ENCODE measurements around the gene LIN9.

LIN9 gene

DNA sequence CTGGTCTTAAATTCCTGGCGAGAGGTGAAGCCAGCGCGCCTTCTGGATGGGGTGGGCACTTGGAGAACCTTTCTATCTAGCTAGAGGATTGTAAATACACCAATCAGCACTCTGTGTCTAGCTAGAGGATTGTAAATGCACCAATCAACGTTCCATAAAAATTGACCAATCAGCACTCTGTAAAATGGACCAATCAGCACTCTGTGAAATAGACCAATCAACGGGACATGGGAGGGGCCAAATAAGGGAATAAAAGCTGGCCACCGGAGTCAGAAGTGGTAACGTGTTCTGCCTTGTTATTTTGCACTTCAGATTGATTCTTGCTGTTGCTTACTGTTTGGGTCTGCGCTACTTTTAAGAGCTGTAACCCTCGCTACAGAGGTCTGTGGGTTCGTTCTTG lies 12.0 kb upstream of the LIN9 start:
- TF ChIP-seq CTCF (IDR thresholded peaks at IDR 0.05; ENCODE audit: borderline replicate concordance, insufficient read depth, low read depth, low read length): no peak

DNA sequence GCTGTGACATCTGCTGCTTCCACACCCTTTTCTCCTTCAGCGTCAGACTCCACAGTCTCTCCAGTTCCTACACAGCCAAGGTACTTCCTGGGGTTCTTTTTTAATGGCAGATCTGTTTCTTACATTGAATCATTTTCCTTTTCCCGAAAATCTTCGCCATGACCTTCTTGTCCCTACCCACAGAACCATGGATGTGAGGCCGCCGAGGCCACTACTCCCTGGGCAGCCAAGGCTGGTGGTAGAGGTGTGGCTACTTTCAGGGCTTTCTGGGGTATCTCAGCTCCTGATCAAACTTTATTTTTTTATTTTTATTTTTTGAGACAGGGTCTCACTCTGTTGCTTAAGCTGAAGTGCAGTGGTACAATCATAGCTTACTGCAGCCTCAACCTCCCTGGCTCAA lies 9.5 kb upstream of the LIN9 start:
- H3K4me3 ChIP-seq (ENCODE audit: low read depth, low read length): no peak overlapping the region
- TF ChIP-seq CTCF (IDR thresholded peaks at IDR 0.05; ENCODE audit: borderline replicate concordance, insufficient read depth, low read depth, low read length): no peak

More for the DNA sequence above, 12.0 kb upstream of the LIN9 start:
- H3K4me3 ChIP-seq (ENCODE audit: low read depth, low read length): no peak overlapping the region

DNA sequence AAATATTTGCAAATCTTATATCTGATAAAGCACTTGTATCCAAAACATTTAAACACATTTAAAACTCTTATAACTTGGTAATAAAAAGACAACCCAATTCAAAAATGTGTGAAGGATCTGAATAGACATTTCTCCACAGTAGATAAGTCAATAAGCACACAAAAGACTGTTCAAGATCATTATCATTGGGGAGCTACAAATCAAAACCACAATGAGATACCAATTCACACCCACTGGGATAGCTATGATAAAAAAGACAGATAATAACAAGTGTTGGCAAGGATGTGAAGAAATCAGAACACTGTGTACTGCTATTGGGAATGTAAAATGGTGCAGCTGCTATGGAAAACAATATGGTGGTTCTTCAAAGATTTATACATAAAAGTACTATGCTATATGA lies 5.1 kb upstream of the LIN9 start:
- H3K4me3 ChIP-seq (ENCODE audit: low read depth, low read length): no peak overlapping the region
- TF ChIP-seq CTCF (IDR thresholded peaks at IDR 0.05; ENCODE audit: borderline replicate concordance, insufficient read depth, low read depth, low read length): no peak

DNA sequence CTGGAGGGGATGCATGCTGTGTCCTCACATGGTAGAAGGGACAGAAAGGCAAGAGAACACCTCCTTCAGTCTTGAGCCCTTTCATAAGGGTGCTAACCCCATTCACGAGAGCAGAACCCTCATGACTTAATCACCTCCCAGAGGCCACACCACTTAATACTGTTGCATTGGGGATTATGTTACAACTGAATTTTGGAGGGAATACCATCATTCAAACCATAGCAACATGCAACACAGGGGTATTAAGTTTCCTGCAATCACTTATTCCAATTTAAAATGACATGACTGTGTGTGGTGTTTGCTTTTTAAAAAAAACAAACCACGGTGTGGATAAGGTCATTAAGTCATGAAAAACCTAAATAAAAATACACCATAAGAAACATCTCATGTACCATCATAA lies 3.1 kb upstream of the LIN9 start:
- TF ChIP-seq CTCF (IDR thresholded peaks at IDR 0.05; ENCODE audit: borderline replicate concordance, insufficient read depth, low read depth, low read length): no peak
- H3K4me3 ChIP-seq (ENCODE audit: low read depth, low read length): no peak overlapping the region

- TF ChIP-seq CTCF (IDR thresholded peaks at IDR 0.05; ENCODE audit: borderline replicate concordance, insufficient read depth, low read depth, low read length): no peak
- no peak overlapping the region for H3K4me3 ChIP-seq (ENCODE audit: low read depth, low read length)
Observed at GRCh38 chr1:226311376-226311775, 2.4 kb upstream of the LIN9 start.

GRCh38 chr1:226310637-226311195 lies 1.8 kb upstream of the LIN9 start:
- TF ChIP-seq CTCF (IDR thresholded peaks at IDR 0.05; ENCODE audit: borderline replicate concordance, insufficient read depth, low read depth, low read length): no peak
- no peak overlapping the region for H3K4me3 ChIP-seq (ENCODE audit: low read depth, low read length)

GRCh38 chr1:226310245-226310540 lies 1.2 kb upstream of the LIN9 start:
- TF ChIP-seq CTCF (IDR thresholded peaks at IDR 0.05; ENCODE audit: borderline replicate concordance, insufficient read depth, low read depth, low read length): no peak
- no peak overlapping the region for H3K4me3 ChIP-seq (ENCODE audit: low read depth, low read length)
